Lung (tissue), 12 donors: Measurements from ENCODE around the gene TOM1L2. TPM values are rescaled to one million over a fixed set of nuclear protein-coding genes. Genes with fewer than 3 reads are reported as not detected.
A peak's percentile ranks its signal among the peaks of the same experiment; 100 is the strongest.

Experiments used
- ATAC-seq: fragments of 200-7000 bp; cut with Tn5 transposase; one replicate; pipeline ENCODE4 v1.9.1; 2020; ENCODE audit warnings: moderate number of reproducible peaks; ENCODE audit not compliant: insufficient read depth, low FRiP score
- DNase-seq, 3 donors: peaks; one replicate each; pipeline ENCODE4 v3.0.0-alpha.2; 2013 to 2017
- H3K27ac ChIP-seq, 2 donors: one replicate each; pipeline ENCODE4 v1.5.1; 2013; ENCODE audit warnings: mild to moderate bottlenecking in 2 of 2, moderate library complexity in 2 of 2, control low read depth in 1 of 2, inconsistent platforms in 1 of 2, low read depth in 1 of 2, low read length in 1 of 2
- H3K27me3 ChIP-seq, 3 donors: one replicate each; pipeline ENCODE4 v1.5.1; 2013; ENCODE audit warnings: low read length in 2 of 3; ENCODE audit not compliant: control insufficient read depth in 3 of 3, insufficient read depth in 3 of 3
- H3K36me3 ChIP-seq, 4 donors: one replicate each; pipeline ENCODE4 v1.5.1; 2013; ENCODE audit warnings: low read length in 4 of 4, mild to moderate bottlenecking in 1 of 4, moderate library complexity in 1 of 4; ENCODE audit not compliant: control insufficient read depth in 4 of 4, insufficient read depth in 4 of 4
- H3K4me1 ChIP-seq, 5 donors: one replicate each; pipeline ENCODE4 v1.5.1; 2013; ENCODE audit warnings: low read length in 5 of 5, mild to moderate bottlenecking in 2 of 5, moderate library complexity in 1 of 5; ENCODE audit not compliant: control insufficient read depth in 5 of 5, insufficient read depth in 5 of 5
- H3K4me3 ChIP-seq: one replicate; pipeline ENCODE4 v1.5.1; 2013; ENCODE audit warnings: mild to moderate bottlenecking, control low read depth, moderate library complexity
- H3K9ac ChIP-seq, 2 donors: one replicate each; pipeline ENCODE4 v1.5.1; 2013; ENCODE audit warnings: low read length in 2 of 2, control low read depth in 1 of 2; ENCODE audit not compliant: insufficient read depth in 1 of 2
- H3K9me3 ChIP-seq, 4 donors: one replicate each; pipeline ENCODE4 v1.5.1; 2013; ENCODE audit warnings: low read length in 3 of 4, mild to moderate bottlenecking in 1 of 4, moderate library complexity in 1 of 4; ENCODE audit not compliant: control insufficient read depth in 4 of 4, insufficient read depth in 3 of 4
- WGBS, 2 donors: extraction: QIAGEN DNeasy Blood & Tissue Kit; methylation state at CpG; one replicate each; pipeline ENCODE4 v1.1.7; 2013; 5-methylcytosine and 5-hydroxymethylcytosine counted together
- polyA plus RNA-seq, 2 donors: library from polyadenylated mRNA; stranded (reverse); fragments of 200-250 nt; gene quantifications; one replicate each; pipeline ENCODE4 v1.2.1, GENCODE V29; 2013
- total RNA-seq, 2 donors: library from RNA; depleted of rRNA in 1 of 2; stranded (reverse); fragments of >200 nt in 1 of 2; gene quantifications; one replicate each; pipeline ENCODE4 v1.2.1, GENCODE V29; 2014 to 2021
- TF ChIP-seq, protein P1 (sequence below): IDR thresholded peaks from 2 replicates; pipeline ENCODE4 v1.5.1; 2012; ENCODE audit warnings: mild to moderate bottlenecking; ENCODE audit errors: control extremely low read depth, extremely low read depth
- donor health status: control.
- donor health status: control.
- donor health status: Bipolar disorder and iron deficiency.
- donor health status: healthy.
- donor health status: DM: yes; HTN: yes; CAD: no.

TOM1L2 gene
- total and polyA plus RNA-seq, 4 donors: 21.5 to 56.5 (median 35.8) TPM

GRCh38 chr17:17836818-17837379, 135.3 kb downstream of the TOM1L2 start, which contains the start of gene SREBF1:
Gene SREBF1, minus strand, starts transcription at chr17:17836986. Its CDS starts 169 bp downstream, at chr17:17836817.
- Histone ChIP-seq H3K4me3 (peak within 1 kb of the TSS; percentile 74), H3K4me1 (peaks cover 23 to 65% (median 41%) of the 10 kb centered on the region in 5 donors), H3K27ac (peak within 1 kb of the TSS; percentile 98 to 100), H3K9me3 (no peaks in the 10 kb centered on the region), H3K27me3 (no peaks in the 10 kb centered on the region), H3K9ac (peak within 1 kb of the TSS; percentile 27 to 82), H3K36me3 (peaks cover 0 to 1% (median 0%) of the 10 kb centered on the region in 4 donors)
- WGBS, 2 donors: 2% methylated on average over 43 to 52 of the region's 52 CpGs
- ATAC-seq (peak; percentile 10), DNase-seq (peak; percentile 61 to 64 (median 63))
- TF ChIP-seq, protein P1, sequence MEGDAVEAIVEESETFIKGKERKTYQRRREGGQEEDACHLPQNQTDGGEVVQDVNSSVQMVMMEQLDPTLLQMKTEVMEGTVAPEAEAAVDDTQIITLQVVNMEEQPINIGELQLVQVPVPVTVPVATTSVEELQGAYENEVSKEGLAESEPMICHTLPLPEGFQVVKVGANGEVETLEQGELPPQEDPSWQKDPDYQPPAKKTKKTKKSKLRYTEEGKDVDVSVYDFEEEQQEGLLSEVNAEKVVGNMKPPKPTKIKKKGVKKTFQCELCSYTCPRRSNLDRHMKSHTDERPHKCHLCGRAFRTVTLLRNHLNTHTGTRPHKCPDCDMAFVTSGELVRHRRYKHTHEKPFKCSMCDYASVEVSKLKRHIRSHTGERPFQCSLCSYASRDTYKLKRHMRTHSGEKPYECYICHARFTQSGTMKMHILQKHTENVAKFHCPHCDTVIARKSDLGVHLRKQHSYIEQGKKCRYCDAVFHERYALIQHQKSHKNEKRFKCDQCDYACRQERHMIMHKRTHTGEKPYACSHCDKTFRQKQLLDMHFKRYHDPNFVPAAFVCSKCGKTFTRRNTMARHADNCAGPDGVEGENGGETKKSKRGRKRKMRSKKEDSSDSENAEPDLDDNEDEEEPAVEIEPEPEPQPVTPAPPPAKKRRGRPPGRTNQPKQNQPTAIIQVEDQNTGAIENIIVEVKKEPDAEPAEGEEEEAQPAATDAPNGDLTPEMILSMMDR: no peak

DNA sequence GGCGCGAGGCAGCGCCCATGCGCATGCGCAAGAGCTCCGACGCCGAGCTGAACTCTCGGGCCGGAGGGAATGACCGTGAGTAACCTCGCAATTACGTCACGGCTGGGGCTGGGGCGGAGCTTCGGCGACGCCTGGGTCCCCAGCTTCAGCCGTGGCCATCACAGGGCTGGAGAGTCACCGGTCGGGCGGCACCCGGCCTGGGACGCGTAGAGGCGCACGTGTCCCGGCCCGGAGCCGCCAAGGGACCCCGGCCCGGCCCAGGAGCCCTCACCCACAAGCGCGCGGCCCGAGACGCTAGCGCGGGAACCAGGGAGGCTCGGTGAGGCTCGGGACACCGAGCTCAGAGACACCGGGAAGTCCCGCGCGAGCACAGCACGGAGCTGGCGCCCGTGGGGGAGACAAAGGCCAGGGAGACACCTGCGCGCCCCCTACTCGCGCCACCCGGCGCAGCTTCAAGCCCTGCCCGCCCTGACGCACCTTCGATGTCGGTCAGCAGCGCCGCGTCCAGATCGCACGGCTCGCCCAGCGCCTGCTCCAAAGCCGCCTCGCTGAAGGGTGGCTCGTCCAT, 135.9 kb downstream of the TOM1L2 start:
- WGBS, 2 donors: 0% methylated on average over 55 to 69 of the region's 69 CpGs
- TF ChIP-seq, protein P1: no peak

DNA sequence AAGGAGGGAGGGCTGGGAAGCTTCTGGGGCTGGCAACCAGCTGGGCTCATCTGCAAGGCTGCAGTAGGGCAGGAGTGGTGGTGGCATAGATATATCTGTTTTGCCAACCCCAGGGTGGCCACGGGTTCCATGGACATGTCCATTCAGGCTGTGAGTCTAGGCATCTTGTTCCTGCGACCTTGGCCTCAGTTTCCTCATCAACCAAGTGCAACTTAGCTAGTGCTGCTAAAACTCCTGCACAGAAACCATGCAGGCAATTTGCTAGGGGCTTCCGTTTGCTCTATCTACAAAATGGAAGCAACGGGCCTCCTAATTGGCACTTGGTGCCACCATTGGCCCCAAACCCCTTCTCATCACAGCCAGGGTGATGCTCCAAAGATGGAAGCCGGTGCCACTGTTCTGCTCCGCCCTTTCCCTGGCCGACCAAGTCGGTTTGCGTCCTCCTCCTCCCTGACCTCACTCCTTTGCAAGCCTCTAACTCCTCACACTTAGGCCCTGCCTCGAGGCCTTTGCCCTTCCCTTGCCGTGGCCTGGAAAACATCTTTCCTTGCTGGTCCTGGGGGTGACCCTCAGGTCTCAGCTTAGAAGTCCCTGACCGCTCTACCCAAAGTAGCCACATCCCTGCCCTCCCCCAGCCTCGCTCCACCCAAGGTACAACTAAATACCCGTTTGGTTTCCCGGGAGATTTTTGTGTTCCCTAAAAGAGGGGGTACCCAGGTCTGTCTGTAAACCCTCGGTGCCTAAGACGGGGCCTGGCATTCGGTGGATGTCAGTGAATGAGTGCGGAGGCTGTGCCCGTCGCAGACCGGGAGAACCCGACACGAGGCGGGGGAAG, 136.6 kb downstream of the TOM1L2 start:
- Histone ChIP-seq H3K36me3 (peaks cover 0 to 7% (median 0%) of the 10 kb centered on the region in 4 donors), H3K4me3 (peak overlapping the region; percentile 74), H3K9me3 (no peaks in the 10 kb centered on the region), H3K27me3 (no peaks in the 10 kb centered on the region), H3K27ac (peak overlapping the region; percentile 71 to 72), H3K9ac (peak overlapping the region; percentile 2 to 27), H3K4me1 (peaks cover 17 to 67% (median 45%) of the 10 kb centered on the region in 5 donors)
- DNase-seq (no peak), ATAC-seq (no peak)
- TF ChIP-seq, protein P1: no peak
- WGBS, 2 donors: 28 to 36% methylated on average over 25 of the region's 25 CpGs

More for the DNA sequence above, 135.9 kb downstream of the TOM1L2 start:
- ATAC-seq: peak; percentile 66
- Histone ChIP-seq H3K27ac (peak overlapping the region; percentile 98 to 100), H3K9ac (peak overlapping the region; percentile 23 to 82), H3K4me3 (peak overlapping the region; percentile 74), H3K36me3 (peaks cover 0 to 2% (median 0%) of the 10 kb centered on the region in 4 donors), H3K27me3 (no peaks in the 10 kb centered on the region), H3K4me1 (peaks cover 22 to 67% (median 45%) of the 10 kb centered on the region in 5 donors), H3K9me3 (no peaks in the 10 kb centered on the region)
- peak; percentile 97 for DNase-seq
